KOPT-K1 (cell line): ENCODE results near the gene FBXO30.

ENCODE experiments used
- H3K27ac ChIP-seq: fragments of 200-600 bp; sonication (generic); 2 replicates; pipeline ENCODE4 v1.5.1; 2016; ENCODE audit warnings: antibody characterized with exemption, mild to moderate bottlenecking, low read depth, low read length; ENCODE audit not compliant: poor library complexity, severe bottlenecking
- H3K36me3 ChIP-seq: fragments of 200-600 bp; sonication (generic); 2 replicates; pipeline ENCODE4 v1.5.1; 2017; ENCODE audit warnings: antibody characterized with exemption, mild to moderate bottlenecking, low read length, moderate library complexity; ENCODE audit not compliant: insufficient read depth
- H3K9me3 ChIP-seq: fragments of 200-600 bp; sonication (generic); 2 replicates; pipeline ENCODE4 v1.5.1; 2017; ENCODE audit warnings: antibody characterized with exemption, low read length, mild to moderate bottlenecking; ENCODE audit not compliant: insufficient read depth, poor library complexity, severe bottlenecking

The FBXO30 gene

DNA sequence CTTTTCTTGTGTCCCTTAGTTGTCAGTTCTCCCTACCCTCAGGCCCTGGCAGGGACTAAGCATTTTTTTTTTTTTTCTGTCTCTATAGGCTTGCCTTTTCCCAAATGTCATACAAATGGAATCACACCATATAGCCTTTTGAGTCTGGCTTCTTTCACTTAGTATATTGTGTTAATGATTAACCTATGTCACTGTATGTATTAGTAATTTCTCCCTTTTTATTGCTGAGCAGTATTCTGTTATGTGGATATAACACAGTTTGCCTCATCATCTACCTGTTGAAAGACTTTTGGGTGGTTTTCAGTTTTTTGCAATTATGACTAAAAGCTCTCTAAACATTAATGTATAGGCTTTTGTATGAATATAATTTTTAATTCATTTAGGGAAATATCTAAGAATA lies 16.0 kb upstream of the FBXO30 start:
- no peaks in the 10 kb centered on the region for H3K36me3 ChIP-seq
- H3K9me3 ChIP-seq: no peaks in the 10 kb centered on the region
- no peak overlapping the region for H3K27ac ChIP-seq

GRCh38 chr6:145829950-145830349 lies 15.4 kb upstream of the FBXO30 start:
- Histone ChIP-seq H3K27ac (no peak overlapping the region), H3K9me3 (no peaks in the 10 kb centered on the region), H3K36me3 (no peaks in the 10 kb centered on the region)

GRCh38 chr6:145829102-145829501 lies 14.5 kb upstream of the FBXO30 start:
- no peaks in the 10 kb centered on the region for H3K36me3 ChIP-seq
- H3K27ac ChIP-seq: no peak overlapping the region
- H3K9me3 ChIP-seq: no peaks in the 10 kb centered on the region

DNA sequence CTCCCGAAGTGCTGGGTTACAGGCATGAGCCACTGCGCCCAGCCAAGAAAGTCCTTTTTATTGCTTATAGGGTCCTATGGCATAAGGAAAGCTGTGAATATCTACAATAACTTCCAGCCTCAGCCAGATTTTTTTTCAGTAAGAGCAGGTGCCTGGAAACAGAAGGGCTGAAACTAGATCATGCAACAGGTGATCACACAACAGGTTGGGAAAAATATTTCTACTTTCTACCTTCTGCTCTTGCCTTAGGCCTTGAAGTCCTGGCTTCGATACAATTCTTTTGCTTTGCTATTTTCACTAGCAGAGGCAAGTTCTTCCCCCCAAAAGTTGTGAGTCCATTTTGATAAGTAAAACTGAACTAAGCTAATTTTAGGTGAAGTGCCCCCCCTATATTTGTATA lies 9.7 kb upstream of the FBXO30 start:
- Histone ChIP-seq H3K27ac (no peak overlapping the region), H3K36me3 (no peaks in the 10 kb centered on the region), H3K9me3 (no peaks in the 10 kb centered on the region)

DNA sequence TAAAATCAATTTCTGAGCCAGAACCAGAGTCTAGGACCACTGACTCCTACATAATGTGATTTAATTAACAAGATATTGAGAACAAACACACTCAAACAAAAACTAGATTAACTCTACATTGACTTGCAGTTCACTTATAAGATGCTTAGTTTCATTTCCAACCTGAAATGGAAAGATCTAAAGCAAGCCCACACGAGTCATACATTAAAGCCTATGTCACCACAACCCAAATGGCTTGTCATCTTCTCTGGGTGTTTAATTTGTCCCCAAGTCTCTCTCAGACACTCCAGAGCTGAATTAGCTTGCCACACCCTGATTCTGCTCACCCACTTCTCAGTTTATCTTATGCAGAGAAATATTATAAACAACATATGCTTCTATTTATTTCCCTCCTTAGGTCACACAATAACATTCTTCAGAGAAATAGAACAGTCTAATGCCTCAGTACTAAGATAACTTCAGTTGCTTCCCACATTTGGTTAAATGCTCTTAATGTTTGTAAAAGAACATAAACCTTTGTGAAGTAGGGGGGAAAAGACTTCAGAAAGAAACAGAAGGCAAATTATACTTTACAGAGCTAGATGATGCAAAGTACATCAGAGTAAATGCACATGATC lies 8.8 kb upstream of the FBXO30 start:
- Histone ChIP-seq H3K36me3 (no peaks in the 10 kb centered on the region), H3K27ac (no peak overlapping the region), H3K9me3 (no peaks in the 10 kb centered on the region)

DNA sequence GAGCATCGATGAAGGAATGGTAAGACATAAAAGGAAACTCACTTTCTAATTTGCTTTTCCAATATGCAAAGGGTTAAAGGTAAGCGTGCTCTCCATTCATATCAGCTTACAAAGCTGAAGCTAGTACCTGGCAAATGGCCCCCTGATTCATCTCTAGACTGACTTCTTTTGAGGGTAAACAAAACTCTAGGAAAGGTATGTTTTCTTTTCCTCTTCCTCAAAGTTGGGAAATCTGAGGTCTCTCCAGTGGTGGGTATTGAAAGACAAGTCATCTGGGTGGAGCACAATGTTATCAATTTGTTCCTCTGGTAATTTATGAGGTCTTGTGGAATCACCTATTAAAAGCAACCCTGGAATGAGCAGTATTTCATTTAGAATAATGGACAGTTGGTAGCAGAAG lies 7.9 kb upstream of the FBXO30 start:
- Histone ChIP-seq H3K9me3 (no peaks in the 10 kb centered on the region), H3K36me3 (no peaks in the 10 kb centered on the region), H3K27ac (no peak overlapping the region)

DNA sequence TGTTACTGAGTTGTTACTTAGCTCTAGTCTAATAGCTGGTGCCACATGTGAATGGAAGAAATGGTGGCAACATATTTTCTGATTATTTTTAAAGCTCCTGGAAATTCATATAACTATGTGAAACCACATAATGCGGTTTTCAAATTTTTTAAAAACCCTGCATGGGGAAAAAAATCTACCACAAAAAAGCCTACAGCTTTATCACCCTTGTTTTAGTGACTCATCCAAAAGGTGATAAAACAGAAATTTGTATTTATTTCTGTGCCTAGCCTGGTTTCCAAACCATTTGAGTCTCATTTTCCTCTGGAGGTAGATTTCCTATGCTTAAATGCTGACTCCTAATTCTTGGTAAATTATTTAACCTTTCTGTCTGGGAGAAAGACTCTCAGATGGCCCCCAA lies 5.4 kb upstream of the FBXO30 start:
- Histone ChIP-seq H3K9me3 (no peaks in the 10 kb centered on the region), H3K36me3 (no peaks in the 10 kb centered on the region), H3K27ac (no peak overlapping the region)

DNA sequence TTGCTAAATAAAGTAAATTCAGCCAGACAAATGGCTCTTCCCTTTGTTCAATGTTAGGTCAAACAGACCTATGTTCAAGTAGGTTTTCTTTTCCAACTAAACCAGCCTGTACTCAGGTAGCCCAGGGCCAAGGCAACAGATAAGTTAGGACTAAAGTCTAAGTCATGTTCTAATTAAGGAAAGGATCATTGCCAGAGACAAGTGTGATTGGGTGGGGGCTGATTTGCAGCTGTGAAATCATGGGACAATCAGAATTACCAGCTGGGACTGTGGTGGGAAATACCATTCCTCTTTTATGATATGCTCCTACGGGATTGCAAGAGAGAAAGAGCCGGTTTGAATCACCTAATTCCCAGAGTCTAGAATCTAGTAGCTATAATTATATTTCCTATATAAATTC lies 4.2 kb upstream of the FBXO30 start:
- Histone ChIP-seq H3K9me3 (no peaks in the 10 kb centered on the region), H3K36me3 (no peaks in the 10 kb centered on the region), H3K27ac (no peak overlapping the region)

DNA sequence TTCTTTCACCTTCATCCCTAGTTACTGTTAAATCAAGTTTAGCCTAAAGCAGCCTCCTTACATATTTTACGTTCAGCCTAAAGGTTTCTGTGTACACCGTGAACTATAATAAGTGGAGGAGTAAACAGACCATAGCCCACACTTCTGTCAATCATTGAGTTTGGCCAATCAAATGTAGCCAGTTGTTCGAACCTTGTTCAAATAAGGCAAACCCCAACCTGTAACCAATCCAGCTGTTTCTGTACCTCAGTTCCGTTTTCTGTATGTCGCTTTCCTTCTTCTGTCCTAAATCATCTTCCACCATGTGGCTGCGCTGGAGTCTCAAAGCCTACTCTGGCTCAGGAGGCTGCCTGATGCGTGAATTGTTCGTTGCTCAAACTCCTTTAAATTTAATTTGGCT lies 1.8 kb upstream of the FBXO30 start:
- no peak overlapping the region for H3K27ac ChIP-seq
- H3K9me3 ChIP-seq: no peaks in the 10 kb centered on the region
- no peaks in the 10 kb centered on the region for H3K36me3 ChIP-seq

DNA sequence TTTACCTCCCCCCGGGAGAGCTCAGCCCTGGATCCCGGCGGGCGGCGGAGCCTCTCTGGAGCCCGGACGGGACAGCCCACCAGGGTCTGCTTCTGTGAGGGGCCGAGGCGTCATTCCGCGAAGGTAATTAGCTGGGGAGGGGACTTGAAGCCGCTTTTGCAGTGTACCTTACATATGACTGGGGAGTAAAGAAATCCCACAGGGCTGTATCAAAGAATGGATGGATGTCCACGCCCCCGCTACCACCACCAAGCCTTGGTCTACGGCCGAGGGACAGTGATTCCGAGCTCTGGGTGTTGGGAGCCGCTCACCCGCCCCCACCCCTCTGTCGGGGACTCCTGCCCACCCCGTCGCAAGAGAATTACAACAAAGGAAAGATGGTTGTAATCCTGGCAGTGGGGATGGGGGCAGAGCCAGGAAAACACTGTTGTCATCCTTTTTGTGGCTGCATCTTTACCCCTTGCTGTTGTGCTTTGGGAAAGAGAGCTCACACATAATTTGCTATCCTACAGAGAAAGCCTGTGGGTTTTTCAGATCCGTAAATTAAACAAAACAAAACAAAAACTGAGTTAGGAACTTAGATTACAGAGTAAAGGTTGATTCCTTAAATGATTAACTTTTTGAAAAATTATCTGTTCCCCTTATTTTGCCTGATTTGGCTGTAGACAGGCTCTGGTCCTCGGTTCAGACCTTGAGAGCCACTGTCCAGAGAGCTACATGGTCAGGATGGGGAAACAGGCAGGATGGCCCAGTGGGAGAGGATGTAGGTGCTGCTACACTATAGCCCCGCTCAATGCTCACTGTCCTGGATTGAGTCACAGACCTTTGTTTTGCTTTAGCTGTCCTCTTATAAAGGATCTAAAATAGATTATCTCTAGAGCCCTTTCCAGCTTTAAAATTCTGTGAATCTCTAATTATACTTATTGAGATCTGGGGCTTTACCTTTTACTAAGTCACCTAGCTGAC lies 997 bp upstream of the FBXO30 start:
- Histone ChIP-seq H3K36me3 (no peaks in the 10 kb centered on the region), H3K9me3 (no peaks in the 10 kb centered on the region), H3K27ac (peak overlapping the region; percentile 92)

GRCh38 chr6:145814035-145814500 lies 527 bp downstream of the FBXO30 start:
- H3K9me3 ChIP-seq: no peaks in the 10 kb centered on the region
- H3K36me3 ChIP-seq: no peaks in the 10 kb centered on the region
- peak overlapping the region; percentile 92 for H3K27ac ChIP-seq

DNA sequence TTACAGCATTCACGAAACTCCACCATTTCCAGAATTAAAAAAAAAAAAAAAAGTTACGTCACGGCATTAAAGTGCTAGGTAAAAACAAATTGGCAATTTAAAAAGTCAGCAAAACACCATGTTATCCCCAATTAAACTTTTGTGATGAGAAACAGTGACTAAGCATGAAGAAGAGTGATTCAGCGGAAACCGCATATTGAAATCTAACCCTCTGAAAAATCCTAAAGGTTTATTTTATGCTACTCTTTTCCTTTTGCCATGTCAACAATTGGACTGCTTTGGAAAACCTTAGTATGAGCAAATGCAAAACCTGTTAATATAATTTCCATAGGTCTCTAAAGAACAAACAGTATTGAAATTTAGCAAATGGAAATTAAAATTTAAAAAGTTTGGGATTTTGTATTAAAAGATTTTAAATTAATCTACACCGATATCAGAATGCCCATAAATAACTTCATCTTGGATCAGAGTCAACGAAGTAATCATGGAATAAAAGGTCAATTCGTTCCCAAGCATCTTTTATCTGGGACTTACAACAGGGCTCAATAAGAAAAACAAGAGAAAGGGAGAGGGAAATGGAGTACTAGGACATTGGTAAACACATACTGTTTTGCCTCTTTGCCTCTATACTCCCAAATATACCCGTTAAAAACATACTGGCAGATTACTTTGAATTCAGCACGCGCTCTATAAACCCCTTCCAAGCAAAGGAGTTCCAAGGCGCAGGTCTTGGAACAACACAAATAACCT lies 1.1 kb downstream of the FBXO30 start:
- Histone ChIP-seq H3K9me3 (no peaks in the 10 kb centered on the region), H3K36me3 (no peaks in the 10 kb centered on the region), H3K27ac (peak overlapping the region; percentile 92)

DNA sequence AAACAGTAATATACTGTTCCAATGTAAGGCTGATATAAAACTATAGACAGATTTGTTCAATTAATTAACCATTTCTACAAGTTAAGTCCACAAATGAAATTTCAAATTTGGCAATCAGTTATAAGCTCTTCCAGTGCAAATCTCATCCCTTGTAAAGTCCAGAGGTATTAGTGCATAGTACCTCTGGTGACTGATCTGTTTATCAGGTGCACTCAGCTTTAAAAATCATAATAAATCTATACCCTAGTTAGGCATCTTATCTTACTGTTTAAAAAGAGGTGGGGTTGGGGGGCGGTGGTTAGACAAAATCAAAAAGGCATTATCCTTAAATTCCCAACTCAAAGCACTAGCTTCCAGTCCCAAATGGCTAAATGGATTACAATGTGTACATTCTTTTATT lies 2.9 kb downstream of the FBXO30 start:
- no peak overlapping the region for H3K27ac ChIP-seq
- H3K9me3 ChIP-seq: no peaks in the 10 kb centered on the region
- no peaks in the 10 kb centered on the region for H3K36me3 ChIP-seq

GRCh38 chr6:145809785-145810184 lies 4.8 kb downstream of the FBXO30 start:
- peaks cover 15% of the 10 kb centered on the region for H3K36me3 ChIP-seq
- H3K27ac ChIP-seq: no peak overlapping the region
- H3K9me3 ChIP-seq: no peaks in the 10 kb centered on the region

- no peaks in the 10 kb centered on the region for H3K9me3 ChIP-seq
- H3K27ac ChIP-seq: no peak overlapping the region
- H3K36me3 ChIP-seq: peaks cover 20% of the 10 kb centered on the region
These were observed 5.4 kb downstream of the FBXO30 start for GRCh38 chr6:145809211-145809610.
